Fibroblast of lung (primary cell): ENCODE results near the gene STARD9. TPM values are rescaled to one million over a fixed set of nuclear protein-coding genes. Genes with fewer than 3 reads are reported as not detected.

Experiments
- DNase-seq, 2 donors: peaks; one replicate each; pipeline versions ENCODE4 v3.0.0 to v3.0.0-alpha.2; 2010; ENCODE audit warnings: low read depth in 2 of 2
- H2AFZ ChIP-seq: 2 replicates; pipeline ENCODE4 v1.5.1; 2012; ENCODE audit warnings: low read length, control low read depth, inconsistent platforms
- H3K27ac ChIP-seq: 2 replicates; pipeline ENCODE4 v1.5.1; 2011; ENCODE audit warnings: low read length, control low read depth; ENCODE audit not compliant: insufficient read depth
- H3K27me3 ChIP-seq: 2 replicates; pipeline ENCODE4 v1.5.1; 2011; ENCODE audit warnings: mild to moderate bottlenecking, low read length; ENCODE audit not compliant: control insufficient read depth, insufficient read depth
- H3K36me3 ChIP-seq: 2 replicates; pipeline ENCODE4 v1.5.1; 2011; ENCODE audit warnings: low read length; ENCODE audit not compliant: control insufficient read depth, insufficient read depth
- H3K4me1 ChIP-seq: 2 replicates; pipeline ENCODE4 v1.5.1; 2011; ENCODE audit warnings: low read length; ENCODE audit not compliant: control insufficient read depth, insufficient read depth; ENCODE audit errors: extremely low read depth
- H3K4me2 ChIP-seq: 2 replicates; pipeline ENCODE4 v1.5.1; 2011; ENCODE audit warnings: low read length, control low read depth; ENCODE audit not compliant: insufficient read depth; ENCODE audit errors: extremely low read depth
- H3K4me3 ChIP-seq, 4 experiments: fragments of 200-600 bp in 1 of 4; sonication (generic) in 1 of 4; replicated peaks in 1 of 4; 2 replicates each; pipeline ENCODE4 v1.5.1; 2011 to 2016; ENCODE audit warnings: low read length in 4 of 4, low read depth in 3 of 4, mild to moderate bottlenecking in 3 of 4, control low read depth in 2 of 4, inconsistent platforms in 1 of 4, mixed read lengths in 1 of 4; ENCODE audit not compliant: insufficient read depth in 1 of 4; ENCODE audit errors: control extremely low read depth in 1 of 4
- H3K79me2 ChIP-seq: 2 replicates; pipeline ENCODE4 v1.5.1; 2012; ENCODE audit warnings: mild to moderate bottlenecking, low read length, inconsistent platforms; ENCODE audit not compliant: control insufficient read depth, insufficient read depth
- H3K9ac ChIP-seq: 2 replicates; pipeline ENCODE4 v1.5.1; 2011; ENCODE audit warnings: mild to moderate bottlenecking, low read length, control low read depth; ENCODE audit not compliant: insufficient read depth
- H3K9me3 ChIP-seq: 2 replicates; pipeline ENCODE4 v1.5.1; 2012; ENCODE audit warnings: low read depth, low read length; ENCODE audit not compliant: control insufficient read depth, insufficient read depth
- H4K20me1 ChIP-seq: 2 replicates; pipeline ENCODE4 v1.5.1; 2011; ENCODE audit warnings: low read length; ENCODE audit not compliant: control insufficient read depth, insufficient read depth; ENCODE audit errors: extremely low read depth
- CTCF ChIP-seq, 2 donors: IDR thresholded peaks in 1 of 2; conservative IDR thresholded peaks in 1 of 2; 1 replicate in 1 of 2; 2 replicates in 1 of 2; pipeline ENCODE4 v1.5.1; 2011 to 2012; ENCODE audit warnings: low read length in 2 of 2, control low read depth in 1 of 2, inconsistent platforms in 1 of 2, low read depth in 1 of 2, mild to moderate bottlenecking in 1 of 2
- EZH2 ChIP-seq: IDR thresholded peaks from 2 replicates; pipeline ENCODE4 v1.5.1; 2012; ENCODE audit warnings: low read length, control low read depth, mild to moderate bottlenecking; ENCODE audit errors: missing control alignments
- polyA plus RNA-seq, 2 donors: library from polyadenylated mRNA; depleted of rRNA in 1 of 2; stranded (reverse) in 1 of 2; unstranded in 1 of 2; fragments of >200 nt; gene quantifications; 2 replicates each; pipeline ENCODE4 v1.2.1, GENCODE V29; 2011 to 2012; ENCODE audit warnings: missing spikeins in 1 of 2
- total RNA-seq: library from RNA; depleted of rRNA; stranded (reverse); fragments of >200 nt; gene quantifications from 2 replicates; pipeline ENCODE4 v1.2.1, GENCODE V29; 2014

The STARD9 gene
- total and polyA plus RNA-seq, 2 donors (not counting 1 experiment from before 2014, with no cell fraction given), result 2.5 to 8.3 TPM

GRCh38 chr15:42691308-42691707 is 115.9 kb downstream of the STARD9 start:
- Histone ChIP-seq H2AFZ (no peak overlapping the region), H3K79me2 (no peaks in the 10 kb centered on the region), H3K36me3 (peaks cover 4% of the 10 kb centered on the region), H3K4me1 (no peaks in the 10 kb centered on the region), H3K27ac (no peak overlapping the region), H3K9me3 (no peaks in the 10 kb centered on the region), H3K4me2 (no peak overlapping the region), H3K27me3 (no peaks in the 10 kb centered on the region), H3K9ac (no peak overlapping the region), H3K4me3 (no peak overlapping the region), H4K20me1 (no peaks in the 10 kb centered on the region)
- no peak for TF ChIP-seq CTCF (conservative IDR thresholded peaks at IDR 0.05 in 1 of 2, IDR thresholded peaks at IDR 0.05 in 1 of 2; ENCODE audit: low read depth in 1 of 2, low read length in 2 of 2)
- TF ChIP-seq EZH2, result no peak
- no peak for DNase-seq

GRCh38 chr15:42691770-42692169 is 116.4 kb downstream of the STARD9 start:
- TF ChIP-seq CTCF (conservative IDR thresholded peaks at IDR 0.05 in 1 of 2, IDR thresholded peaks at IDR 0.05 in 1 of 2; ENCODE audit: low read depth in 1 of 2, low read length in 2 of 2), result no peak
- no peak for TF ChIP-seq EZH2
- no peak for DNase-seq
- peaks cover 4% of the 10 kb centered on the region for H3K36me3 ChIP-seq

GRCh38 chr15:42692536-42692935 is 117.1 kb downstream of the STARD9 start:
- Histone ChIP-seq H3K9ac (no peak overlapping the region), H3K27me3 (no peaks in the 10 kb centered on the region), H3K36me3 (peaks cover 4% of the 10 kb centered on the region), H3K4me2 (no peak overlapping the region), H3K9me3 (no peaks in the 10 kb centered on the region), H4K20me1 (no peaks in the 10 kb centered on the region), H3K27ac (no peak overlapping the region), H3K79me2 (no peaks in the 10 kb centered on the region), H3K4me1 (no peaks in the 10 kb centered on the region), H2AFZ (no peak overlapping the region), H3K4me3 (no peak overlapping the region)
- no peak for TF ChIP-seq CTCF (conservative IDR thresholded peaks at IDR 0.05 in 1 of 2, IDR thresholded peaks at IDR 0.05 in 1 of 2; ENCODE audit: low read depth in 1 of 2, low read length in 2 of 2)
- DNase-seq, result no peak

More at GRCh38 chr15:42691770-42692169, 116.4 kb downstream of the STARD9 start:
- Histone ChIP-seq H3K27me3 (no peaks in the 10 kb centered on the region), H3K9me3 (no peaks in the 10 kb centered on the region), H3K27ac (no peak overlapping the region), H3K4me1 (no peaks in the 10 kb centered on the region), H3K79me2 (no peaks in the 10 kb centered on the region), H3K9ac (no peak overlapping the region), H3K4me2 (no peak overlapping the region), H4K20me1 (no peaks in the 10 kb centered on the region), H2AFZ (no peak overlapping the region), H3K4me3 (no peak overlapping the region)
